ENCODE data around the gene TRAPPC10.

TRAPPC10 gene

GRCh38 chr21:43997766-43998742, 14.1 kb upstream of the TRAPPC10 start:
- in situ Hi-C loops (cut with HindIII; ENCODE audit: low sequenced_read_pairs): no loop called here

GRCh38 chr21:44000360-44000759, 11.7 kb upstream of the TRAPPC10 start:
- in situ Hi-C loops (cut with HindIII; ENCODE audit: low sequenced_read_pairs): no loop called here

- in situ Hi-C loops (cut with HindIII; ENCODE audit: low sequenced_read_pairs): no loop called here
Observed at GRCh38 chr21:44002511-44002910, 9.6 kb upstream of the TRAPPC10 start.

- in situ Hi-C loops (cut with HindIII; ENCODE audit: low sequenced_read_pairs): no loop called here
Observed at GRCh38 chr21:44003307-44003966, 8.7 kb upstream of the TRAPPC10 start.

GRCh38 chr21:44005071-44005470, 7.0 kb upstream of the TRAPPC10 start:
- in situ Hi-C loops (cut with HindIII; ENCODE audit: low sequenced_read_pairs): no loop called here

- in situ Hi-C loops (cut with HindIII; ENCODE audit: low sequenced_read_pairs): no loop called here
Observed at GRCh38 chr21:44005593-44005992, 6.5 kb upstream of the TRAPPC10 start.

GRCh38 chr21:44006017-44006619, 6.0 kb upstream of the TRAPPC10 start:
- in situ Hi-C loops (cut with HindIII; ENCODE audit: low sequenced_read_pairs): no loop called here

- in situ Hi-C loops (cut with HindIII; ENCODE audit: low sequenced_read_pairs): no loop called here
Observed at GRCh38 chr21:44006656-44007055, 5.5 kb upstream of the TRAPPC10 start.

- in situ Hi-C loops (cut with HindIII; ENCODE audit: low sequenced_read_pairs): loop anchor here (5.0 to 10.0 kb wide), 2 partner anchors 196 to 238 kb away; no protein-coding TSS in a partner anchor
Observed at GRCh38 chr21:44010429-44010828, 1.7 kb upstream of the TRAPPC10 start.

- in situ Hi-C loops (cut with HindIII; ENCODE audit: low sequenced_read_pairs): loop anchor here (5.0 to 10.0 kb wide), 2 partner anchors 196 to 239 kb away; no protein-coding TSS in a partner anchor
Observed at GRCh38 chr21:44011123-44011522, 986 bp upstream of the TRAPPC10 start.

- in situ Hi-C loops (cut with HindIII; ENCODE audit: low sequenced_read_pairs): loop anchor here (5.0 to 10.0 kb wide), 2 partner anchors 198 to 240 kb away; no protein-coding TSS in a partner anchor
Observed at GRCh38 chr21:44012474-44013379, 618 bp downstream of the TRAPPC10 start.

- in situ Hi-C loops (cut with HindIII; ENCODE audit: low sequenced_read_pairs): loop anchor here (5.0 to 10.0 kb wide), 2 partner anchors 199 to 241 kb away; no protein-coding TSS in a partner anchor
Observed at GRCh38 chr21:44013380-44014088, 1.4 kb downstream of the TRAPPC10 start.

- in situ Hi-C loops (cut with HindIII; ENCODE audit: low sequenced_read_pairs): loop anchor here (10.0 kb wide), 1 partner anchor 203 kb away; no protein-coding TSS in a partner anchor
Observed at GRCh38 chr21:44017601-44018000, 5.5 kb downstream of the TRAPPC10 start.

- in situ Hi-C loops (cut with HindIII; ENCODE audit: low sequenced_read_pairs): loop anchor here (10.0 kb wide), 1 partner anchor 203 kb away; no protein-coding TSS in a partner anchor
Observed at GRCh38 chr21:44018127-44018526, 6.0 kb downstream of the TRAPPC10 start.

GRCh38 chr21:44018813-44019567, 6.9 kb downstream of the TRAPPC10 start:
- in situ Hi-C loops (cut with HindIII; ENCODE audit: low sequenced_read_pairs): loop anchor here (10.0 kb wide), 1 partner anchor 204 kb away; no protein-coding TSS in a partner anchor

GRCh38 chr21:44019568-44019958, 7.5 kb downstream of the TRAPPC10 start:
- in situ Hi-C loops (cut with HindIII; ENCODE audit: low sequenced_read_pairs): loop anchor here (10.0 kb wide), 1 partner anchor 205 kb away; no protein-coding TSS in a partner anchor

GRCh38 chr21:44020551-44020950, 8.4 kb downstream of the TRAPPC10 start:
- in situ Hi-C loops (cut with HindIII; ENCODE audit: low sequenced_read_pairs): no loop called here

GRCh38 chr21:44021064-44021463, 9.0 kb downstream of the TRAPPC10 start:
- in situ Hi-C loops (cut with HindIII; ENCODE audit: low sequenced_read_pairs): no loop called here

Data from endothelial cell of hepatic sinusoid (primary cell).